Large intestine (tissue), 3 donors: ENCODE results near the gene TMEM52B. TPM values are rescaled to one million over a fixed set of nuclear protein-coding genes. Genes with fewer than 3 reads are reported as not detected.
A peak's percentile ranks its signal among the peaks of the same experiment; 100 is the strongest.
"Not testable (repeated sequence)": the region's sequence is repeated elsewhere in the genome, so short reads cannot be mapped to it uniquely, and the experiment has no call there.

Experiments used
- DNase-seq, 2 donors: peaks; one replicate each; pipeline versions ENCODE4 v3.0.0 to v3.0.0-alpha.2; 2013
- H3K27ac ChIP-seq: one replicate; pipeline ENCODE4 v1.5.1; 2013; ENCODE audit warnings: low read length
- H3K27me3 ChIP-seq: 2 replicates; pipeline ENCODE4 v1.6.1; 2013; ENCODE audit warnings: low read length; ENCODE audit not compliant: control insufficient read depth, insufficient read depth
- H3K36me3 ChIP-seq: 2 replicates; pipeline ENCODE4 v1.6.1; 2013; ENCODE audit warnings: low read length; ENCODE audit not compliant: control insufficient read depth, insufficient read depth
- H3K4me1 ChIP-seq: one replicate; pipeline ENCODE4 v1.6.1; 2013; ENCODE audit warnings: low read length; ENCODE audit not compliant: control insufficient read depth, insufficient read depth
- H3K4me3 ChIP-seq: one replicate; pipeline ENCODE4 v1.5.1; 2013; ENCODE audit warnings: low read length
- H3K9me3 ChIP-seq: one replicate; pipeline ENCODE4 v1.6.1; 2013; ENCODE audit warnings: mild to moderate bottlenecking, low read depth, low read length, moderate library complexity; ENCODE audit not compliant: control insufficient read depth
- WGBS: methylation state at CpG from one replicate; pipeline ENCODE4 v1.1.5; 2013; ENCODE audit warnings: low lambda C conversion rate; ENCODE audit not compliant: insufficient coverage; 5-methylcytosine and 5-hydroxymethylcytosine counted together
- polyA plus RNA-seq: library from polyadenylated mRNA; unstranded; fragments of 120-200 nt; gene quantifications from one replicate; pipeline ENCODE4 v1.2.1, GENCODE V29; 2013

The TMEM52B gene
- polyA plus RNA-seq, 1 donor, result 1.3 TPM

- no peak overlapping the region for H3K4me3 ChIP-seq
Measured at GRCh38 chr12:10170216-10170615, 8.6 kb upstream of the TMEM52B start.

GRCh38 chr12:10171973-10172728 lies 6.7 kb upstream of the TMEM52B start, which contains the start of gene OLR1:
TSS of gene OLR1 (minus strand) at chr12:10172132. CDS start at chr12:10172077, 55 bp downstream.
- 67% methylated on average over 3 of the region's 7 CpGs for WGBS
- no peaks in the 10 kb centered on the region for H3K36me3 ChIP-seq
- H3K27me3 ChIP-seq, result no peaks in the 10 kb centered on the region
- no peak within 1 kb of the TSS for H3K4me3 ChIP-seq
- DNase-seq, result no peak
- H3K9me3 ChIP-seq, result no peaks in the 10 kb centered on the region
- peaks cover 12% of the 10 kb centered on the region for H3K4me1 ChIP-seq
- no peak within 1 kb of the TSS for H3K27ac ChIP-seq

More at GRCh38 chr12:10170216-10170615, 8.6 kb upstream of the TMEM52B start:
- Histone ChIP-seq H3K4me1 (peaks cover 5% of the 10 kb centered on the region), H3K27me3 (no peaks in the 10 kb centered on the region), H3K27ac (no peak overlapping the region), H3K9me3 (no peaks in the 10 kb centered on the region), H3K36me3 (no peaks in the 10 kb centered on the region)
- 57% methylated on average over 1 of the region's 5 CpGs for WGBS
- DNase-seq, result no peak

- H3K36me3 ChIP-seq, result no peaks in the 10 kb centered on the region
- peaks cover 12% of the 10 kb centered on the region for H3K4me1 ChIP-seq
- no peak overlapping the region for H3K4me3 ChIP-seq
- peak in 1 of 2 donors; percentile 29 for DNase-seq
- peak overlapping the region; percentile 73 for H3K27ac ChIP-seq
- WGBS, result no CpG with 5 or more reads among the region's 2 CpGs
- H3K9me3 ChIP-seq, result no peaks in the 10 kb centered on the region
- H3K27me3 ChIP-seq, result no peaks in the 10 kb centered on the region
Measured at GRCh38 chr12:10174986-10175614, 3.7 kb upstream of the TMEM52B start.

- Histone ChIP-seq H3K4me1 (peaks cover 12% of the 10 kb centered on the region), H3K9me3 (no peaks in the 10 kb centered on the region), H3K27me3 (no peaks in the 10 kb centered on the region), H3K4me3 (no peak overlapping the region), H3K27ac (peak overlapping the region; percentile 73), H3K36me3 (no peaks in the 10 kb centered on the region)
- WGBS, result 30% methylated on average over 2 of the region's 5 CpGs
- DNase-seq, result peak; percentile 90 to 95
Measured at GRCh38 chr12:10175846-10176636, 2.8 kb upstream of the TMEM52B start.

GRCh38 chr12:10179776-10180181 lies 947 bp downstream of the TMEM52B start:
- WGBS, result 74% methylated on average over 3 of the region's 5 CpGs
- H3K36me3 ChIP-seq, result no peaks in the 10 kb centered on the region
- no peak overlapping the region for H3K27ac ChIP-seq
- peaks cover 12% of the 10 kb centered on the region for H3K4me1 ChIP-seq
- no peaks in the 10 kb centered on the region for H3K9me3 ChIP-seq
- no peak for DNase-seq
- H3K27me3 ChIP-seq, result no peaks in the 10 kb centered on the region
- H3K4me3 ChIP-seq, result no peak overlapping the region

- no peaks in the 10 kb centered on the region for H3K9me3 ChIP-seq
- H3K27me3 ChIP-seq, result no peaks in the 10 kb centered on the region
- no peak overlapping the region for H3K4me3 ChIP-seq
- H3K27ac ChIP-seq, result no peak overlapping the region
- H3K36me3 ChIP-seq, result no peaks in the 10 kb centered on the region
- no peak for DNase-seq
- peaks cover 3% of the 10 kb centered on the region for H3K4me1 ChIP-seq
- WGBS, result no CpG with 5 or more reads among the region's 5 CpGs
Measured at GRCh38 chr12:10182354-10183049, 3.7 kb downstream of the TMEM52B start.

GRCh38 chr12:10184261-10184843 lies 5.5 kb downstream of the TMEM52B start:
- Histone ChIP-seq H3K4me1 (peaks cover 3% of the 10 kb centered on the region), H3K4me3 (no peak overlapping the region), H3K27me3 (no peaks in the 10 kb centered on the region), H3K27ac (peak overlapping the region; percentile 53), H3K9me3 (no peaks in the 10 kb centered on the region), H3K36me3 (no peaks in the 10 kb centered on the region)
- 100% methylated on average over 1 of the region's 7 CpGs for WGBS
- DNase-seq, result peak in 1 of 2 donors; percentile 27

- Histone ChIP-seq H3K27me3 (no peaks in the 10 kb centered on the region), H3K4me1 (peaks cover 3% of the 10 kb centered on the region), H3K9me3 (no peaks in the 10 kb centered on the region), H3K36me3 (no peaks in the 10 kb centered on the region), H3K4me3 (no peak overlapping the region), H3K27ac (no peak overlapping the region)
- no CpG with 5 or more reads among the region's 11 CpGs for WGBS
- DNase-seq, result peak; percentile 19 to 36
Measured at GRCh38 chr12:10186299-10186698, 7.5 kb downstream of the TMEM52B start.

GRCh38 chr12:10186958-10187357 lies 8.1 kb downstream of the TMEM52B start:
- no CpG with 5 or more reads among the region's 6 CpGs for WGBS
- not testable (repeated sequence) for H3K27ac ChIP-seq, H3K4me1 ChIP-seq, H3K4me3 ChIP-seq, H3K9me3 ChIP-seq, H3K27me3 ChIP-seq, H3K36me3 ChIP-seq, DNase-seq
